GM12892 (cell line): ENCODE results near the gene ARFGAP1.

Experiments
- DNase-seq: peaks from one replicate; pipeline ENCODE4 v3.0.0; 2011; ENCODE audit not compliant: insufficient read length
- FAIRE-seq: peaks from 2 replicates; lab custom pipeline; 2011; peaks lifted over from hg19 to GRCh38; lab: Jason Lieb, UNC
- POLR2A ChIP-seq: IDR thresholded peaks from 2 replicates; pipeline ENCODE4 v1.6.1; 2011; ENCODE audit warnings: low read depth, low read length, control low read depth
- POLR2AphosphoS5 ChIP-seq: IDR thresholded peaks from 2 replicates; pipeline ENCODE4 v1.6.1; 2011; ENCODE audit warnings: low read depth, low read length, control low read depth
- TAF1 ChIP-seq: IDR thresholded peaks from 2 replicates; pipeline ENCODE4 v1.6.1; 2011; ENCODE audit warnings: low read depth, mild to moderate bottlenecking, control low read depth, low read length, borderline replicate concordance

Gene ARFGAP1

DNA sequence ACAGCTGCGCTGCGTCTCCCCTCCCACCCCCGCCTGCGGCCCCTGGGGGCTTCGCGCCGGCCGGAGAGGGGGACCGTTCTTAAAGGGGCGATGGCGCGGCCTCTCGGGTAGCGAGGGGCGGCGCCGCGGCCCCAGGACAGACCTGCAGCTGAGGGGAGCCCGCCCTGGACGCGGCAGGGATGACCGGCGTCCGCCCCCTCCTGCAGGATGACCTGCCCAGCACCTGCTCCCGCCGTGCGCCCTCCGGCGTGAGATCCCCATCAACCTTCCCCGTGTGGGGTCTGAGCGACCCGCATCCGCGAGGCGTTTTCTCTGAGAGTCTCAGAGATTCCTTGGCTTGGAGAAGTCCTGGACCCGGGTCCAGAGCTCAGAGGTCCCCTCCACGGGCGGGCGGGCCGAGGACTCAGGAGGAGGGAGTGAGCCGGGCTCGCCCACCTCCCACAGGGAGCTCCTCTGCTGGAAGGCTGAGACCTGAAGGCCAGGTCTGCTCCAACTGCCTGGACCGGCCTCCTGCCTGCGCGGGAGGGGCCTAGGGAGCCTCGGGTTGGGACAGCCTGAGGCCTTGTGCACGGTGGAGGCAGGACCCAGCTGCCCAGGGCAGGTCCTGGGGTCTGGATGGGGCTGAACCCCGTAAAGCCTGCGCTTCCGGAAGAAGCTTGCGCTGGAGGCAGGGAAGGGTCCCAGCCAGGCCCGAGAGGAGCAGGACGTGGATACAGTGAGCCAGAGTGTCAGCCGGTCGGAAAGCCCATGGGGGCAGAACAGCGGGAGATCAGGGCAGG lies 17.8 kb upstream of the ARFGAP1 start:
- no peak for DNase-seq
- TF ChIP-seq POLR2A: no peak
- TF ChIP-seq POLR2AphosphoS5: no peak
- no peak for TF ChIP-seq TAF1
- FAIRE-seq: no peak

DNA sequence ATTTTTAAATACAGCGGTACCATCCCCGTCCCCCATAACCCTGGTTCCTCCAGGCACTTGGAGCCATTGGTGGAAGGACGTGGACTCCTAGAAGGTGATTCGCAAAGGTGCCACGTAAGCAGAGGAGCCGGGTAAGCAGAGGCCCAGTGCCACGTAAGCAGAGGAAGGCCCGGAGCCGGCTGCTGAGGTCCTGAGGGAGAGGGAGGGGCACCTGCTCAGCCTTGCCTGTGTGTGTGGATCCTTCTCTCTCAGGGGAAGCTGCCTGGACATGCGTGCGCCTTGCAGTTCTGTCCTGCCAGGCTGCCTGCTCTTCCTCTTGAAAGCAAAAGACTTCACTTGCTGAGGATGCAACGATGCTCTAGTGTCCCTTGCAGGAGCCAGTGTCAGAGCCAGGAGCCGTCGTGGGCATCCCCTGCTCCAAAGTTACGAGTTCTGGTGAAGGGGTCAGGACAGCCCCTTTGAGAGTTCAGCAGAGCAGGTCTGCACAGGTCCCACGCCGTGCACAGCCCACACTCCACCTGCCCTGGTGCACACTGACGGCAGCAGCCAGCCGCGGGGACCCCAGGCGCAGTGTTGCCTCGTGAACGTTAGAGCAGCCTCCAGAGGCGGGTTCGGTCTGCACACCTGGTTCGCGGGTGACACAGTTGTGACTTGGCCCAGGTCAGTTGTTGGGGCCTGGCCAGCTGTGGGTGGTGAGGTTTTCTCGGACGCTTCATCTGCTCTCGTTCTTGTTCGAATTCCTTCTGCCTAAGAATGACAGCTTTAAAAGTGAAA lies 16.5 kb upstream of the ARFGAP1 start:
- TF ChIP-seq TAF1: no peak
- TF ChIP-seq POLR2A: no peak
- no peak for TF ChIP-seq POLR2AphosphoS5
- DNase-seq (no peak), FAIRE-seq (no peak)

DNA sequence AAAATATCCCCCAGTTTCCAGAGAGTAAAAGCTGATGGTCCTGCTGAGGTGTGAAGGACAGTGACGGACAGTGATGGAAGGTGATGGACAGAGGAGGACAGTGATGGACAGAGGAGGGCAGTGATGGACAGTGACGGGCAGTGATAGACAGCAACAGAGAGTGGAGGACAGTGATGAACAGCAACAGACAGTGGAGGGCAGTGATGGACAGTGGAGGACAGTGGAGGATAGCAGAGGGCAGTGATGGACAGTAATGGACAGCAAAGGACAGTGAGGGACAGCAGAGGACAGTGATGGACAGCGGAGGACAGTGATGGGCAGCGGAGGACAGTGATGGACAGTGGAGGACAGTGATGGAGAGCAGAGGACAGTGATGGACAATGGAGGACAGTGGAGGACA lies 15.7 kb upstream of the ARFGAP1 start:
- DNase-seq (no peak), FAIRE-seq (no peak)
- TF ChIP-seq TAF1: no peak
- no peak for TF ChIP-seq POLR2AphosphoS5
- no peak for TF ChIP-seq POLR2A

DNA sequence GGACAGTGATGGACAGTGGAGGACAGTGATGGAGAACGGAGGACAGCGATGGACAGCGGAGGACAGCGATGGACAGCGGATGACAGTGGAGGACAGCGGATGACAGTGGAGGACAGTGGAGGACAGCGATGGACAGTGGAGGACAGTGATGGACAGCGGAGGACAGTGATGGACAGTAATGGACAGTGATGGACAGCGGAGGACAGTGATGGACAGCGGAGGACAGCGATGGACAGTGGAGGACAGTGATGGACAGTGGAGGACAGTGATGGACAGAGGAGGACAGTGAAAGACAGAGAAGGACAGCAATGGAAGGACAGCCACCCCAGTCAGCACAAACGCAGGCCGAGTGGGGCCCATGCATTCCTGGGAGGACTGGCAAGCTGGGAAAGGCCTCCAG lies 15.0 kb upstream of the ARFGAP1 start:
- FAIRE-seq (no peak), DNase-seq (no peak)
- TF ChIP-seq TAF1 (no peak), POLR2AphosphoS5 (no peak), POLR2A (no peak)

DNA sequence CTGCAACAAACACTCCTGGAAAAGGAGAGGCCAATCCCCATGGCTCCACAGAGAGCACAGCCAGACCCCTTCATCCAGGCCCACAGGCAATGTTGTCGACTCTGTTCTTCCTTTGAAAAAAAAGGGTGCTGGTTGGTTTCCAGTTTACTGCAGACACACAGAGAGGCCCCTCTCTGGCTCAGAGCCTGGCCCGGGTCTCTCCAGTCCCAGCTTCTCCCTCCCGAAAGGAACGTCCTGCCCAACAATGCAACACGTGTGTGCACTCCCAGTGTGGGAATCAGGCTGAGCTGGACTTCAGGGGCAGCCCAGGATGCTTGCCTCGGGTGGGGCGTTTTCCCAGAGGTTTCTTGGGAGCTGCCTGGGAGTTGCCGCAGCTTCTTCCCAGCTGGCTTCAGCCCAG lies 13.8 kb upstream of the ARFGAP1 start:
- DNase-seq (no peak), FAIRE-seq (no peak)
- no peak for TF ChIP-seq POLR2AphosphoS5
- TF ChIP-seq POLR2A: no peak
- TF ChIP-seq TAF1: no peak

DNA sequence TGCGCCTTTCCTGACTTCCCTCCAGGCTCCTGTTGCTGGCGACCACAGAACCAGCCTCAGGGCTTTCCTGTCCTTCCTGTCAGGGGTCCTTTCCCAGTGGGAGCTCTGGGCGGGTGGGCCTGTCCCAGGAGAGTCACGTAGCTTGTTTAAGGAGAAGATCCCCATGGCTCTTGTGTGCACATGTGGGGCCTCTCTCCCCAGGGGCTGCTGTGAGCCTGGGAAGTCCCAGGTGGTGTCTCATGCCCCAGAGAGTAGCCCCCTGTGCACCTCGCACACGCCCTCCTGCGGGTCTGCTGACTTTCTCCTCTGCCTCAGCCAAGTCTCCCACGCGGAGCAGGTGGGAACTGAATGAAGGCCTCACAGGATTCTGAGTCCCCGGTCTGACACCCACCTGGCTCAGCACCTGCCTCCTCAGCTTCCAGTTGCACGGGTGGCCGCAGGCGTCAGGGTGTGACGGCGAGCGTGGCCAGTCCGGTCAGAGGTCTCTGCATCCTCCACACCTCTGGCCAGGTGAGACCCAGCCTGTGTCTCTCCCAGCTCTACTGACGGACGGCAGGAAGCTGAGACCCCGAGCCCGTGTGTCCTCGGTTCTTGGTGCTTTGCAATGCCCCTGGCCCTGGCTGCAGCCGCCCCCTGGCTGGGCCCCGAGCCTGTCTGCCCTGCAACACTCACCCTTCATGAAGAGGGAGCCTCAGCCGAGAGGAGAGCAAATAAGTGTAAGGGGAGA lies 12.7 kb upstream of the ARFGAP1 start:
- no peak for FAIRE-seq
- no peak for DNase-seq
- no peak for TF ChIP-seq TAF1
- TF ChIP-seq POLR2A: no peak
- no peak for TF ChIP-seq POLR2AphosphoS5

DNA sequence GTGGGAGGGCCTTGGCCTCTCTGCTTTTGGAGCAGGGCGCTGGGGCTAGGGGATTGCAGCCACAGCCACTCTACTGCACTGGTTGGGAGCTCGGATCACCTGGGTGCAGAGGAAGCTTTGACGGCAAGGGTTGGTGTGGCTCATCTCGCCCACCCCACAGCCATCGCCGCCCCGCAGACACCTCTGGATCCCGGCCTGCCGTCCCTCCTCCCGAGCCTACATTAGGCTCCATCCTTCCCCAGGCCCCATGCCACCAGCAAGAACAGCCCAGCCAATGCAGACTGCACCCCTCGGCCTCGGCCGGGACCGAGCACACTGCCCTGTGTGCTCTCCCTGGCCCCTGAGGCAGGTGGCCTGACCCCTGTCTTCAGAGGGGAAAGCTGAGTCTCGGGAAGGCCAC lies 12.1 kb upstream of the ARFGAP1 start:
- FAIRE-seq (no peak), DNase-seq (no peak)
- no peak for TF ChIP-seq TAF1
- TF ChIP-seq POLR2AphosphoS5: no peak
- no peak for TF ChIP-seq POLR2A

DNA sequence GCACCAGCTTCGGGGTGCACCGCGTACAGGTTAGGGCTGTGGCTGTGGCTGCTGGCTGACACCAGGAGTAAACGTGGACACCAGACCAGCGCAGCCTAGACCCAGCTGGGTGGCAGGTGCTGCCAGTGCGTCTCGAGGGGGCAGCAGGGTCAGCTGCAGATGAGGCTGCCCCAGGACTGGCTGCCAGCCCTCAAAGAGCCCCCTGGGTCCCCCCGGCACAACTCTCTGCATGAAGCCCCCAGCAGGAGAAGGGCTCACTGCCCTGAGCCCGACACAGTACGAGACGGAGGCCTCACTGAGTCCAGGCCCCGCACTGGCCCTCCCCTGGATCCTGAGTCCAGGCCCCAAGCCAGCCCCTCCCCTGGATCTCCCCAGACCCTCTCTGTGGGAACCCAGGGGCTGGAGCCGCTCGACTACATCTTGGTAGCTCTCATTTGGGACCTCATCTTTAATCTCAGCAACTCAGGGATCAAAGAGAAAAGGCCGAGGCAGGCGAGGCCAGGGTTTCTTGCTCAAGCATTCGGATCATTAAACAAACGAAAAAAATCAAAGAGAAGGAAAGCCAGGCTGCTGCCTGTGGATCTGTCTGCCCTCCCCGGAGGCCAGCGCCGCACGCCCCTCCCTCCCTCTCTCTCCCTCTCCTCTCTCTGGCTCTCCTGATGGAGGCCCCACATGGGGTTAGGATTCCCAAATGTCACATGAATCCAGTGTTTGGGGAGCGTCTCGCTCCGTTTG lies 11.4 kb upstream of the ARFGAP1 start:
- TF ChIP-seq POLR2AphosphoS5 (no peak), TAF1 (no peak), POLR2A (no peak)
- FAIRE-seq: no peak

DNA sequence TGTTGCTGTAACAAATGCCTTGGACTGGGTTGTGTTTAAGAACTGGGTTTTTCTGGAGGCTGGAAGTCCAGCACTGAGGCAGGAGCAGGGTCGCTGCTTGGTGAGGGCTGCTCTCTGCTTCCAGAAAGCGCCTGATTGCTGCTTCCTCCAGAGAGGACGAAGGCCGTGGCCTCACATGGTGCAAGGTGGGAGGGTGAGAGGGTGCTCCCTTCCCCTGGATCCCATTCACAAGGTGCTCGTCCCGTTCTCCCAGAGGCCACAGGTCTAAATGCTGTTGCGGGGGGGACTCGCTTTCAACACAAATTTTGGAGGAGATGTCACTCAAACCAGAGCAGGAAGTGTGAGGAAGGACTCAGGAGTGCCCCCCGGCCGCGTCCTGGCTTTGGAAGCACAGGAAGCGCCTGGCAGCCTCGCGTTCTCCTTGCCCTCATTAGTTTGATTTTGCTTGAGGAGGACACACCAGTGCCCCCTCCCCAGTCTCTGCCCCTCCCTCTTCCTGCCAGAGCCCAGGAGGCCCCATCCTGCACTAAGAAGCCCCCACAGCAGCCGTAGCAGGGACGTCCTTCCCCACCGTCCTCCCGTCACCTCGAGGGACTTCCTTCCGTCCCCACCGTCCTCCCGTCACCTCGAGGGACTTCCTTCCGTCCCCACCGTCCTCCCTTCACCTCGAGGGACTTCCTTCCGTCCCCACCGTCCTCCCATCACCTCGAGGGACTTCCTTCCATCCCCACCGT lies 10.7 kb upstream of the ARFGAP1 start:
- DNase-seq (no peak), FAIRE-seq (no peak)
- TF ChIP-seq POLR2AphosphoS5 (no peak), POLR2A (no peak), TAF1 (no peak)

More for the DNA sequence above, 11.4 kb upstream of the ARFGAP1 start:
- no peak for DNase-seq

DNA sequence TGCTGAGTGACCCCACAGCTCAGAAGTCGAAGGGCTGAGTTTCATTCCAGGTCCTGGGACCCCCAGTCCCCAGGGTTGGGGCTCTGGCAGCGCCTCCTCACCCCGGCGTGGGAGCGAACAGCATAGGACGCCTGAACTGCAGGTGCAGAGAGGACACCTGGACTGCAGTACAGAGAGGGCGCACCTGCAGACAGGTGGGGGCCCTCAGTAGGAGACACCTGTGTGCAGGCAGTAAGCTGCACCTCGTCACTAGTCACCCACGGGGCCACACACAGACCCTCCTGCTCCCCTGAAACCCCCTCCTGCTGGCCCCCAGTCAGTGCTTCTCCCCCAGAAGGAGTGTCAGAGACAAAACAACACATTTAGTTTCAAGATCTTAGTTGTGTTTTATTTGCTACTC lies 9.8 kb upstream of the ARFGAP1 start:
- FAIRE-seq (no peak), DNase-seq (no peak)
- TF ChIP-seq POLR2AphosphoS5 (no peak), POLR2A (no peak), TAF1 (no peak)

DNA sequence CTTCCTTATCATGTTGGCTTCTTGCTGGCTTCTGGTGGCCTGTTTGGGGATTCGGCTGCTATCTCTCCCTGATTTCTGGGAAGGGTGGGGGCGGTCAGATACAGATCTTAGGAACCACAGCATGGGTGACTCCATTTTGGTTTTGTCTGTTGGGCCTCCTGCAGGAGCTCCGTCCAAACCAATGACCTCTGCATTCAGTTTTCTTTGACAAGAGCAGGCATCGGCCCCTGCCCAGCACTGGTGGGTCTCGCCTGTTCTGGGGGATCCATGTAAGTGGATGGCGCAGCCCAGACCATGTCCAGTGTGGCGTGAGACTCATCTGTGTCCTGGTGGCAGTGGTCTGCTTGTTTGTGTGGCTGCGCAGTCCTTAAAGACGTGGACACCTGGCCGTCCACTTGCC lies 8.6 kb upstream of the ARFGAP1 start:
- FAIRE-seq (no peak), DNase-seq (no peak)
- TF ChIP-seq POLR2AphosphoS5 (no peak), TAF1 (no peak), POLR2A (no peak)
